ENCODE measurements around the gene CCDC90B. TPM values are rescaled to one million over a fixed set of nuclear protein-coding genes. Genes with fewer than 3 reads are reported as not detected.

CCDC90B gene
- total and polyA plus RNA-seq, 2 donors (not counting 1 experiment from before 2014, with no cell fraction given): 66.2 to 109 TPM

DNA sequence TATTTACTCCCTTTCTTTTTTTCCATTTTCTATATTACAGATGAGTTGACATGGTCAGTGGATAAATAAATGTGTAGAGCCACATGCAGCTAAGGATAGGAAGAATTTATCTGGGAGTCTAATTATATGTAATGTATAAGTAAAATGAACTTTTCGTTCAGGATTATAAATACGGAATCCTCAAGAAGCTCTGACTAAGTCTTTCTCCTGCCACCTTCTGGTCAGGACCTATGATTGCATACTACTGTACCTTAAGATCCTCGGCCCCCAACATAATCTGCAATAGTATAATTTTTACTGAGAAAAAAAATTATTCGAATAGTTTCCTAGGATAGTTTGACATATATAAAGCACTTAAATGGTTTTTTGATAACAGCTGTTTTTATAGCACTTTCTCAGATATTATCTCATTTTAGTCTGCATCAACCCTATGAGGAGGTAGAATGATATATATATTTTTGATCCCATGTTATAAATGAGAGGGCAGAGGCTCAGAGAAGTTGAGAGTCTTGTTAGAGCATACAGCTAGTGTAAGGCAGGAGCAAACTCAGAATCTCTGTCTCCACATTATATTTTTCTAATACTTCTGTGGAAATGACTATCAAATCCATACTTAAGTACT lies 36.1 kb downstream of the CCDC90B start:
- H3K27ac ChIP-seq (ENCODE audit: insufficient read depth, low read length): no peak overlapping the region
- peak; percentile 46 to 75 for DNase-seq (ENCODE audit: low read depth in 2 of 2)
- H3K79me2 ChIP-seq (ENCODE audit: control insufficient read depth, insufficient read depth, low read length): no peaks in the 10 kb centered on the region
- H2AFZ ChIP-seq (ENCODE audit: low read length): no peak overlapping the region
- H3K27me3 ChIP-seq (ENCODE audit: control insufficient read depth, insufficient read depth, low read length): no peaks in the 10 kb centered on the region
- H3K9me3 ChIP-seq (ENCODE audit: control insufficient read depth, insufficient read depth, low read depth, low read length): no peaks in the 10 kb centered on the region
- H4K20me1 ChIP-seq (ENCODE audit: control insufficient read depth, extremely low read depth, insufficient read depth, low read length): no peaks in the 10 kb centered on the region
- no peak overlapping the region for H3K4me3 ChIP-seq (replicated peaks in 1 of 4; ENCODE audit: control extremely low read depth in 1 of 4, insufficient read depth in 1 of 4, low read depth in 3 of 4, low read length in 4 of 4)
- no peaks in the 10 kb centered on the region for H3K4me1 ChIP-seq (ENCODE audit: control insufficient read depth, extremely low read depth, insufficient read depth, low read length)
- TF ChIP-seq CTCF (conservative IDR thresholded peaks at IDR 0.05 in 1 of 2, IDR thresholded peaks at IDR 0.05 in 1 of 2; ENCODE audit: low read depth in 1 of 2, low read length in 2 of 2) (peak; percentile 74 to 79), EZH2 (IDR thresholded peaks at IDR 0.05; ENCODE audit: low read length, missing control alignments) (no peak)
- no peak overlapping the region for H3K9ac ChIP-seq (ENCODE audit: insufficient read depth, low read length)
- no peaks in the 10 kb centered on the region for H3K36me3 ChIP-seq (ENCODE audit: control insufficient read depth, insufficient read depth, low read length)
- no peak overlapping the region for H3K4me2 ChIP-seq (ENCODE audit: extremely low read depth, insufficient read depth, low read length)

DNA sequence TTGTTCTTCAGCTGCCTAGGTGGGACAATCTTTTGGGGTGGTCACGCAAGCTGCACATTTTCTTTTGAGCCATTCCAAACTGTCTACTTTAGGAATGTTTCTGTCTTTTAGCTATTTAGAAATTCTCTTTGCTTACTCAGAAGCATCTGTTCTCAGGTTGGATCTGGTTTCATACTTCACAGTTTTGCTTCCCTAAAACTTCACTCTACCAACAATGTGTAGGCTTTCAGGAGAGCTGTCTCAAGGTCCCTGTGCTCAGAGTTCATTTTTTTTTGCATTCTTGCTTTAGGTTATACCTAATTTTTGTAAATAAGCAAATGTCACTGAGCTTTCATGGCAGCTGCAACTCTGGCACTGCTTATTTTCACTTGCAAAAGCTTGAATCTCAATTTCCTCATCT lies 36.7 kb downstream of the CCDC90B start:
- Histone ChIP-seq H3K27ac (ENCODE audit: insufficient read depth, low read length) (no peak overlapping the region), H4K20me1 (ENCODE audit: control insufficient read depth, extremely low read depth, insufficient read depth, low read length) (no peaks in the 10 kb centered on the region), H3K4me3 (replicated peaks in 1 of 4; ENCODE audit: control extremely low read depth in 1 of 4, insufficient read depth in 1 of 4, low read depth in 3 of 4, low read length in 4 of 4) (no peak overlapping the region), H2AFZ (ENCODE audit: low read length) (no peak overlapping the region), H3K4me1 (ENCODE audit: control insufficient read depth, extremely low read depth, insufficient read depth, low read length) (no peaks in the 10 kb centered on the region), H3K36me3 (ENCODE audit: control insufficient read depth, insufficient read depth, low read length) (no peaks in the 10 kb centered on the region), H3K9ac (ENCODE audit: insufficient read depth, low read length) (no peak overlapping the region), H3K9me3 (ENCODE audit: control insufficient read depth, insufficient read depth, low read depth, low read length) (no peaks in the 10 kb centered on the region), H3K79me2 (ENCODE audit: control insufficient read depth, insufficient read depth, low read length) (no peaks in the 10 kb centered on the region), H3K27me3 (ENCODE audit: control insufficient read depth, insufficient read depth, low read length) (no peaks in the 10 kb centered on the region), H3K4me2 (ENCODE audit: extremely low read depth, insufficient read depth, low read length) (no peak overlapping the region)
- TF ChIP-seq CTCF (conservative IDR thresholded peaks at IDR 0.05 in 1 of 2, IDR thresholded peaks at IDR 0.05 in 1 of 2; ENCODE audit: low read depth in 1 of 2, low read length in 2 of 2) (no peak), EZH2 (IDR thresholded peaks at IDR 0.05; ENCODE audit: low read length, missing control alignments) (no peak)
- DNase-seq (ENCODE audit: low read depth in 2 of 2): no peak

- Histone ChIP-seq H2AFZ (ENCODE audit: low read length) (no peak overlapping the region), H3K4me2 (ENCODE audit: extremely low read depth, insufficient read depth, low read length) (no peak overlapping the region), H3K9me3 (ENCODE audit: control insufficient read depth, insufficient read depth, low read depth, low read length) (no peaks in the 10 kb centered on the region), H4K20me1 (ENCODE audit: control insufficient read depth, extremely low read depth, insufficient read depth, low read length) (peaks cover 2% of the 10 kb centered on the region), H3K9ac (ENCODE audit: insufficient read depth, low read length) (no peak overlapping the region), H3K4me3 (replicated peaks in 1 of 4; ENCODE audit: control extremely low read depth in 1 of 4, insufficient read depth in 1 of 4, low read depth in 3 of 4, low read length in 4 of 4) (no peak overlapping the region), H3K79me2 (ENCODE audit: control insufficient read depth, insufficient read depth, low read length) (no peaks in the 10 kb centered on the region), H3K4me1 (ENCODE audit: control insufficient read depth, extremely low read depth, insufficient read depth, low read length) (no peaks in the 10 kb centered on the region), H3K27me3 (ENCODE audit: control insufficient read depth, insufficient read depth, low read length) (no peaks in the 10 kb centered on the region), H3K36me3 (ENCODE audit: control insufficient read depth, insufficient read depth, low read length) (no peaks in the 10 kb centered on the region), H3K27ac (ENCODE audit: insufficient read depth, low read length) (no peak overlapping the region)
- peak; percentile 50 to 75 for TF ChIP-seq CTCF (conservative IDR thresholded peaks at IDR 0.05 in 1 of 2, IDR thresholded peaks at IDR 0.05 in 1 of 2; ENCODE audit: low read depth in 1 of 2, low read length in 2 of 2)
- TF ChIP-seq EZH2 (IDR thresholded peaks at IDR 0.05; ENCODE audit: low read length, missing control alignments): no peak
- peak; percentile 70 to 77 for DNase-seq (ENCODE audit: low read depth in 2 of 2)
These were observed 44.7 kb downstream of the CCDC90B start for GRCh38 chr11:83241291-83241946.
